A673 (cell line): ENCODE results near the gene PRKAG2. TPM values are rescaled to one million over a fixed set of nuclear protein-coding genes. Genes with fewer than 3 reads are reported as not detected.

Experiments
- BruUV-seq: library from RNA; stranded (reverse); fragments of 400-500 nt; replicated peaks from 2 replicates; lab custom pipeline; 2021; lab: Mats Ljungman, UMichigan
- CTCF ChIA-PET: fragments of 300-600 bp; sonication (Branson Sonifier 250); formaldehyde crosslinking; loops from one replicate; lab custom pipeline; 2022; ENCODE audit warnings: antibody characterized with exemption; lab: Charles Lee
- POLR2A ChIA-PET: fragments of 300-600 bp; sonication (Branson Sonifier 250); formaldehyde crosslinking; loops from one replicate; lab custom pipeline; 2022; ENCODE audit warnings: antibody characterized with exemption; ENCODE audit not compliant: low non-redundant PET; lab: Charles Lee
- DNase-seq: peaks from one replicate; pipeline ENCODE4 v3.0.0-alpha.2; 2015; ENCODE audit warnings: low spot score
- H3K27ac ChIP-seq: fragments of 200-600 bp; sonication (generic); 2 replicates; pipeline ENCODE4 v1.5.1; 2016; ENCODE audit warnings: mixed run types, low read depth, mild to moderate bottlenecking, mixed read lengths, antibody characterized with exemption, low read length; ENCODE audit not compliant: poor library complexity, severe bottlenecking
- H3K27me3 ChIP-seq: fragments of 200-600 bp; sonication (generic); replicated peaks from 2 replicates; pipeline ENCODE4 v1.6.1; 2017; ENCODE audit warnings: mixed run types, low read depth, mild to moderate bottlenecking, mixed read lengths, antibody characterized with exemption, low read length; ENCODE audit not compliant: insufficient read depth, poor library complexity
- H3K36me3 ChIP-seq: fragments of 200-600 bp; sonication (generic); 2 replicates; pipeline ENCODE4 v1.6.1; 2016; ENCODE audit warnings: mixed run types, mild to moderate bottlenecking, mixed read lengths, antibody characterized with exemption, low read length; ENCODE audit not compliant: insufficient read depth, poor library complexity, severe bottlenecking
- H3K4me1 ChIP-seq: fragments of 200-600 bp; sonication (generic); 2 replicates; pipeline ENCODE4 v1.6.1; 2017; ENCODE audit warnings: mixed run types, mild to moderate bottlenecking, mixed read lengths, antibody characterized with exemption, low read length; ENCODE audit not compliant: insufficient read depth, poor library complexity, severe bottlenecking
- H3K4me3 ChIP-seq: fragments of 200-600 bp; sonication (generic); 2 replicates; pipeline ENCODE4 v1.5.1; 2016; ENCODE audit warnings: low read depth, mixed run types, mild to moderate bottlenecking, mixed read lengths, low read length; ENCODE audit not compliant: poor library complexity, severe bottlenecking
- H3K9me3 ChIP-seq: fragments of 200-600 bp; sonication (generic); 2 replicates; pipeline ENCODE4 v1.6.1; 2016; ENCODE audit warnings: mixed run types, low read depth, mild to moderate bottlenecking, mixed read lengths, antibody characterized with exemption, low read length; ENCODE audit not compliant: poor library complexity, severe bottlenecking
- EZH2 ChIP-seq: fragments of 200-600 bp; sonication (generic); IDR thresholded peaks from 2 replicates; pipeline ENCODE4 v1.6.1; 2017; ENCODE audit warnings: borderline replicate concordance, low read depth, mild to moderate bottlenecking, mixed read lengths, antibody characterized with exemption, low read length; ENCODE audit not compliant: poor library complexity, severe bottlenecking
- intact Hi-C: fragments of 100-400 bp; cut with micrococcal nuclease; formaldehyde crosslinking; loops from one replicate; pipeline ENCODE4 v1.10.0; 2022; ENCODE audit not compliant: unreplicated experiment
- total RNA-seq: library from RNA; stranded (reverse); gene quantifications from 2 replicates; pipeline ENCODE4 v1.2.3, GENCODE V29; 2021
- TF ChIP-seq, protein P1 (sequence below): fragments of 300-800, 200-600 bp; sonication (generic); conservative IDR thresholded peaks from 2 replicates; pipeline ENCODE4 v1.5.1; 2017; ENCODE audit warnings: low read depth, mild to moderate bottlenecking, antibody characterized with exemption, low read length, moderate library complexity, mixed read lengths

The PRKAG2 gene
- total RNA-seq, 1 experiment from 2014 or later: 11.6 TPM

DNA sequence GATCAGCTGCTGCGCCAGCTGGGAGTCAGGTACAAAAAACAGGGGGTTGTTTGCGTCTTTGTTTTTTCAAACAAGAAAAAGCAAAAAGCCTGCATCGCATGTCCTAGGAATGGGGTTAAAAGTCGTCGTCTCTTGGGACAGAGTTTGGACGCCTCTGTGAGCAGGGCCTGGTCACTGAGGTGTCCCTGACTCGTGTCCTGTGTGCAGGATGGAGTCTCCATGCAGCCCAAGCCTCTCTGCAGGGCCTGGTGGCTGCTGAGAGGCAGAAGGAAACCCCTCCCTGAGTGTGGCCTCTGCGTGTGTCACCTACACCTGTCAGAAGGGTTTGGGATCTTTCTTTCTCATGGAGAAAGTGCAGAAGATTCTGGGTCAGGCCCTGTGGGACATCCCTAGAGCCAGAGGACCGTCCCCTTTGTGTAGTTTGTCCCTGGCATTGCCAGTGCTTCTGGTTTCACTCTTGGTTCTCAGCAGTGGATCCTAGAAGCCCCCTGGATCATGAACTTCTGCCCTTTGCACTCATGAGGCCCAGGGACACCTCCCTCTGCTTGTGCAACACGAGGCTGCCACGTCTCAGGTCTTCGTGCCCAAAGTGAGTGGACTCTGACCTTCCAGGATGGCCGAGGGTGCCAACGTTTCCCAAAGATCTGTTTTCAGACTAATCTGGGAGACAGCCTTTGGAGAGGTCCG lies 75.0 kb downstream of the PRKAG2 start:
- H3K27ac ChIP-seq: no peak overlapping the region
- CTCF ChIA-PET: no interaction called here
- H3K4me3 ChIP-seq: no peak overlapping the region
- H3K4me1 ChIP-seq: peaks cover 16% of the 10 kb centered on the region
- no TSS peak for BruUV-seq
- H3K27me3 ChIP-seq: no peaks in the 10 kb centered on the region
- no peaks in the 10 kb centered on the region for H3K36me3 ChIP-seq
- TF ChIP-seq, protein P1, sequence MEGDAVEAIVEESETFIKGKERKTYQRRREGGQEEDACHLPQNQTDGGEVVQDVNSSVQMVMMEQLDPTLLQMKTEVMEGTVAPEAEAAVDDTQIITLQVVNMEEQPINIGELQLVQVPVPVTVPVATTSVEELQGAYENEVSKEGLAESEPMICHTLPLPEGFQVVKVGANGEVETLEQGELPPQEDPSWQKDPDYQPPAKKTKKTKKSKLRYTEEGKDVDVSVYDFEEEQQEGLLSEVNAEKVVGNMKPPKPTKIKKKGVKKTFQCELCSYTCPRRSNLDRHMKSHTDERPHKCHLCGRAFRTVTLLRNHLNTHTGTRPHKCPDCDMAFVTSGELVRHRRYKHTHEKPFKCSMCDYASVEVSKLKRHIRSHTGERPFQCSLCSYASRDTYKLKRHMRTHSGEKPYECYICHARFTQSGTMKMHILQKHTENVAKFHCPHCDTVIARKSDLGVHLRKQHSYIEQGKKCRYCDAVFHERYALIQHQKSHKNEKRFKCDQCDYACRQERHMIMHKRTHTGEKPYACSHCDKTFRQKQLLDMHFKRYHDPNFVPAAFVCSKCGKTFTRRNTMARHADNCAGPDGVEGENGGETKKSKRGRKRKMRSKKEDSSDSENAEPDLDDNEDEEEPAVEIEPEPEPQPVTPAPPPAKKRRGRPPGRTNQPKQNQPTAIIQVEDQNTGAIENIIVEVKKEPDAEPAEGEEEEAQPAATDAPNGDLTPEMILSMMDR: no peak
- no peak for TF ChIP-seq EZH2
- no peaks in the 10 kb centered on the region for H3K9me3 ChIP-seq
- no peak for DNase-seq
- intact Hi-C loops: no loop called here
- POLR2A ChIA-PET: no interaction called here

DNA sequence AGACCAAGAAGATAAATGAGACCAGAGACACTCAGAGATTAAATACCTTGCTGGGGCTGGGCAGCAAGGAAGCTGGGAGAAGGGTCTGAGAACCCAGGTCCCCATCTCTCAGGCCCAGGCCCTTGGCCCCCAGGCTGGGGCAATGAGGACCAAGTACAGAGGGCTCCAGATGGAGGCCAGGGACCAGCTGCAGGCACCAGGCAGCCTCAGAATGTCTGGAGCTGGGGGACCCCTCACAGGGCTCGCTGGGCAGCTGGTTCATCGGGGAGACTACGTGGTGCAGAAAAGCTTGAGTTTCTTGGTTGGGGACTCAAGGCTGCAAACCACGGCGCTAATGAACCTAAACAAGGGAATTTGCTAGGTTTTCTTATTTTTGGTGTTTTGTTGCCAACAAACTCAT lies 75.6 kb downstream of the PRKAG2 start:
- TF ChIP-seq EZH2: no peak
- H3K4me1 ChIP-seq: peaks cover 12% of the 10 kb centered on the region
- H3K27ac ChIP-seq: no peak overlapping the region
- intact Hi-C loops: no loop called here
- H3K27me3 ChIP-seq: no peaks in the 10 kb centered on the region
- H3K4me3 ChIP-seq: no peak overlapping the region
- POLR2A ChIA-PET: no interaction called here
- no TSS peak for BruUV-seq
- CTCF ChIA-PET: no interaction called here
- DNase-seq: no peak
- H3K36me3 ChIP-seq: no peaks in the 10 kb centered on the region
- H3K9me3 ChIP-seq: no peaks in the 10 kb centered on the region

- H3K4me3 ChIP-seq: no peak overlapping the region
- no TSS peak for BruUV-seq
- no peaks in the 10 kb centered on the region for H3K27me3 ChIP-seq
- no peaks in the 10 kb centered on the region for H3K36me3 ChIP-seq
- CTCF ChIA-PET: no interaction called here
- intact Hi-C loops: no loop called here
- no peak for DNase-seq
- peaks cover 9% of the 10 kb centered on the region for H3K4me1 ChIP-seq
- TF ChIP-seq EZH2: no peak
- TF ChIP-seq, protein P1: no peak
- no peaks in the 10 kb centered on the region for H3K9me3 ChIP-seq
- POLR2A ChIA-PET: no interaction called here
- H3K27ac ChIP-seq: no peak overlapping the region
These were observed 76.1 kb downstream of the PRKAG2 start for GRCh38 chr7:151800861-151801260.

- POLR2A ChIA-PET: no interaction called here
- DNase-seq: no peak
- TF ChIP-seq, protein P1: no peak
- TF ChIP-seq EZH2: no peak
- CTCF ChIA-PET: no interaction called here
- Histone ChIP-seq H3K9me3 (no peaks in the 10 kb centered on the region), H3K4me3 (no peak overlapping the region), H3K4me1 (peaks cover 8% of the 10 kb centered on the region), H3K36me3 (no peaks in the 10 kb centered on the region), H3K27me3 (no peaks in the 10 kb centered on the region), H3K27ac (no peak overlapping the region)
- BruUV-seq: no TSS peak
- intact Hi-C loops: no loop called here
These were observed 76.5 kb downstream of the PRKAG2 start for GRCh38 chr7:151800391-151800790.
